Measurements from ENCODE around the gene UBE2F. TPM values are rescaled to one million over a fixed set of nuclear protein-coding genes. Genes with fewer than 3 reads are reported as not detected.

The UBE2F gene
- total and polyA plus RNA-seq, 9 donors = 20.3 to 48.4 (median 23.8) TPM

- Histone ChIP-seq H3K27ac (no peak overlapping the region), H3K4me1 (ENCODE audit: insufficient read depth) (no peaks in the 10 kb centered on the region), H3K36me3 (no peaks in the 10 kb centered on the region), H3K27me3 (no peaks in the 10 kb centered on the region), H3K4me3 (no peak overlapping the region), H3K9me3 (no peaks in the 10 kb centered on the region)
- WGBS, 3 donors = 89 to 95% (median 93%) methylated on average over 4 of the region's 4 CpGs
- intact Hi-C loops (cut with DNase I) = no loop called here
- peak in 1 of 5 donors; percentile 2 for DNase-seq
- no peak for TF ChIP-seq CTCF (IDR thresholded peaks at IDR 0.05)
- TF ChIP-seq EP300 (IDR thresholded peaks at IDR 0.05) = no peak
- TF ChIP-seq POLR2A (IDR thresholded peaks at IDR 0.05) = no peak
Observed at GRCh38 chr2:238090887-238091286, 124.1 kb downstream of the UBE2F start.

GRCh38 chr2:238091436-238092060, 124.7 kb downstream of the UBE2F start:
- intact Hi-C loops (cut with DNase I) = no loop called here
- peak in 1 of 5 donors; percentile 7 for DNase-seq
- TF ChIP-seq POLR2A (IDR thresholded peaks at IDR 0.05) (no peak), CTCF (IDR thresholded peaks at IDR 0.05) (no peak), EP300 (IDR thresholded peaks at IDR 0.05) (no peak)
- Histone ChIP-seq H3K36me3 (no peaks in the 10 kb centered on the region), H3K27me3 (no peaks in the 10 kb centered on the region), H3K4me1 (ENCODE audit: insufficient read depth) (no peaks in the 10 kb centered on the region), H3K4me3 (no peak overlapping the region), H3K27ac (no peak overlapping the region), H3K9me3 (no peaks in the 10 kb centered on the region)
- 87 to 96% (median 94%) methylated on average over 16 of the region's 16 CpGs for WGBS, 3 donors

Small RNA genes lying within 50 kb of the gene (small RNA-seq; reads per million reads assigned to genes)
- not detected for gene RNU6-1333P

Other genes starting within 250 kb of the UBE2F start
- under 1 TPM; 0.18 to 0.83 (median 0.35) TPM for gene RBM44, start 168.2 kb upstream of the UBE2F start, total RNA-seq
- under 1 TPM; 0.13 to 0.17 TPM for gene RBM44, start 168.2 kb upstream of the UBE2F start, polyA plus RNA-seq
- 10 to 100 TPM; 22.1 to 62.5 (median 33.6) TPM for gene RAMP1, start 107.4 kb upstream of the UBE2F start, total RNA-seq
- gene RAMP1, start 107.4 kb upstream of the UBE2F start, polyA plus RNA-seq = 10 to 100 TPM in 1 of 2 donors, 1 to 10 TPM in 1; 1.8 to 17.3 TPM
- 10 to 100 TPM in 5 of 7 donors, 1 to 10 TPM in 2; 7.3 to 17.5 (median 12.5) TPM for gene SCLY, start 94.0 kb downstream of the UBE2F start, total RNA-seq
- 10 to 100 TPM in 1 of 2 donors, 1 to 10 TPM in 1; 7.6 to 18.0 TPM for gene SCLY, start 94.0 kb downstream of the UBE2F start, polyA plus RNA-seq
- 10 to 100 TPM in 1 of 7 donors, 1 to 10 TPM in 2, under 1 TPM in 4; 0.11 to 12.9 (median 0.61) TPM for gene ESPNL, start 133.3 kb downstream of the UBE2F start, total RNA-seq
- 1 to 10 TPM in 1 of 2 donors, under 1 TPM in 1; 0.15 to 1.2 TPM for gene ESPNL, start 133.3 kb downstream of the UBE2F start, polyA plus RNA-seq
- under 1 TPM in 6 of 7 donors, not detected in 1; 0.08 to 0.74 (median 0.26) TPM for gene KLHL30, start 171.7 kb downstream of the UBE2F start, total RNA-seq
- gene KLHL30, start 171.7 kb downstream of the UBE2F start, polyA plus RNA-seq = under 1 TPM; 0.20 to 0.24 TPM
- gene ERFE, start 192.0 kb downstream of the UBE2F start, total RNA-seq = under 1 TPM in 4 of 7 donors, not detected in 3; 0.20 to 0.69 (median 0.34) TPM
- gene ERFE, start 192.0 kb downstream of the UBE2F start, polyA plus RNA-seq = under 1 TPM in 1 of 2 donors, not detected in 1; 0.19 TPM
- gene ILKAP, start 236.7 kb downstream of the UBE2F start, total RNA-seq = 10 to 100 TPM; 28.4 to 54.9 (median 38.9) TPM
- gene ILKAP, start 236.7 kb downstream of the UBE2F start, polyA plus RNA-seq = 10 to 100 TPM; 28.5 to 49.5 TPM

Data from ovary (tissue), 9 donors.